Glutamatergic neuron (in vitro differentiated cells): ENCODE measurements around the gene HES6. TPM values are rescaled to one million over a fixed set of nuclear protein-coding genes. Genes with fewer than 3 reads are reported as not detected.

ENCODE experiments used
- DNase-seq: peaks from one replicate; pipeline ENCODE4 v3.0.0; 2022
- H3K27ac Mint-ChIP-seq: one replicate; pipeline ENCODE4 v1.8.0; 2020; ENCODE audit warnings: mild to moderate bottlenecking, mixed read lengths, inconsistent platforms; ENCODE audit not compliant: unreplicated experiment
- H3K27me3 Mint-ChIP-seq: one replicate; pipeline ENCODE4 v1.8.0; 2020; ENCODE audit warnings: mild to moderate bottlenecking, moderate library complexity, mixed read lengths, inconsistent platforms; ENCODE audit not compliant: unreplicated experiment
- H3K36me3 Mint-ChIP-seq: one replicate; pipeline ENCODE4 v1.8.0; 2020; ENCODE audit warnings: mild to moderate bottlenecking, mixed read lengths, inconsistent platforms; ENCODE audit not compliant: unreplicated experiment
- H3K4me1 Mint-ChIP-seq: one replicate; pipeline ENCODE4 v1.8.0; 2020; ENCODE audit warnings: mild to moderate bottlenecking, low read depth, mixed read lengths, inconsistent platforms; ENCODE audit not compliant: unreplicated experiment
- H3K4me3 Mint-ChIP-seq: one replicate; pipeline ENCODE4 v1.8.0; 2020; ENCODE audit warnings: mild to moderate bottlenecking, mixed read lengths, inconsistent platforms; ENCODE audit not compliant: unreplicated experiment
- H3K9me3 Mint-ChIP-seq: one replicate; pipeline ENCODE4 v1.8.0; 2020; ENCODE audit warnings: mild to moderate bottlenecking, moderate library complexity, mixed read lengths, inconsistent platforms; ENCODE audit not compliant: unreplicated experiment
- total RNA-seq: library from RNA; stranded (reverse); fragmentation: NEBNext Ultra II Directional; extraction: Animal tissue kit (Norgen Biotek cat#: 25700); gene quantifications from one replicate; pipeline ENCODE4 v1.2.1, GENCODE V29; 2021; ENCODE audit not compliant: unreplicated experiment
- TF ChIP-seq, protein P1 (sequence below): fragments of 200-600 bp; sonication (generic); IDR thresholded peaks from one replicate; pipeline ENCODE4 v1.5.0; 2021; ENCODE audit not compliant: partially characterized antibody, unreplicated experiment

HES6 gene
- total RNA-seq, 1 donor from 2014 or later: 665 TPM

DNA sequence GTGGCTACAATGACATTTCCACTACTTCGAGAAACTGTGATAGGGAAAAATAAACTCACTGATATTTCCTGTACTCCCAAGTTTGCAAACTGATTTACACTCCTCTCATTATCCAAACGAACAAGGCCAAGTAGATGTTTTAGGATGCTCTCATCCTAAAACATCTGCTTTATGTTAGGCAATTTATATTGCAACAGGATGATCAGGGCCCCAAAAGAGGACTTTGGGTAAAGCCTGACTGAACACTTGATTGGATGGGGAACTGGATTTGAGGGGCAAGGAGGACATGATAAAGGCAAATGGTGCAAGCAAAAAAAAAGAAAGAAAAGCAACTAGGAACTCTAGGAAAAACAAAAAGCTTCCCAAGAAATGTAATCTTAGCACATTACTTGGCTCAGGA lies 2.1 kb upstream of the HES6 start:
- Mint-ChIP-seq H3K4me3 (peak overlapping the region; percentile 81), H3K9me3 (peaks cover 22% of the 10 kb centered on the region), H3K4me1 (peaks cover 40% of the 10 kb centered on the region), H3K27ac (peak overlapping the region; percentile 98), H3K27me3 (peaks cover 25% of the 10 kb centered on the region), H3K36me3 (no peaks in the 10 kb centered on the region)
- DNase-seq: no peak
- TF ChIP-seq, protein P1, sequence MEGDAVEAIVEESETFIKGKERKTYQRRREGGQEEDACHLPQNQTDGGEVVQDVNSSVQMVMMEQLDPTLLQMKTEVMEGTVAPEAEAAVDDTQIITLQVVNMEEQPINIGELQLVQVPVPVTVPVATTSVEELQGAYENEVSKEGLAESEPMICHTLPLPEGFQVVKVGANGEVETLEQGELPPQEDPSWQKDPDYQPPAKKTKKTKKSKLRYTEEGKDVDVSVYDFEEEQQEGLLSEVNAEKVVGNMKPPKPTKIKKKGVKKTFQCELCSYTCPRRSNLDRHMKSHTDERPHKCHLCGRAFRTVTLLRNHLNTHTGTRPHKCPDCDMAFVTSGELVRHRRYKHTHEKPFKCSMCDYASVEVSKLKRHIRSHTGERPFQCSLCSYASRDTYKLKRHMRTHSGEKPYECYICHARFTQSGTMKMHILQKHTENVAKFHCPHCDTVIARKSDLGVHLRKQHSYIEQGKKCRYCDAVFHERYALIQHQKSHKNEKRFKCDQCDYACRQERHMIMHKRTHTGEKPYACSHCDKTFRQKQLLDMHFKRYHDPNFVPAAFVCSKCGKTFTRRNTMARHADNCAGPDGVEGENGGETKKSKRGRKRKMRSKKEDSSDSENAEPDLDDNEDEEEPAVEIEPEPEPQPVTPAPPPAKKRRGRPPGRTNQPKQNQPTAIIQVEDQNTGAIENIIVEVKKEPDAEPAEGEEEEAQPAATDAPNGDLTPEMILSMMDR: no peak

DNA sequence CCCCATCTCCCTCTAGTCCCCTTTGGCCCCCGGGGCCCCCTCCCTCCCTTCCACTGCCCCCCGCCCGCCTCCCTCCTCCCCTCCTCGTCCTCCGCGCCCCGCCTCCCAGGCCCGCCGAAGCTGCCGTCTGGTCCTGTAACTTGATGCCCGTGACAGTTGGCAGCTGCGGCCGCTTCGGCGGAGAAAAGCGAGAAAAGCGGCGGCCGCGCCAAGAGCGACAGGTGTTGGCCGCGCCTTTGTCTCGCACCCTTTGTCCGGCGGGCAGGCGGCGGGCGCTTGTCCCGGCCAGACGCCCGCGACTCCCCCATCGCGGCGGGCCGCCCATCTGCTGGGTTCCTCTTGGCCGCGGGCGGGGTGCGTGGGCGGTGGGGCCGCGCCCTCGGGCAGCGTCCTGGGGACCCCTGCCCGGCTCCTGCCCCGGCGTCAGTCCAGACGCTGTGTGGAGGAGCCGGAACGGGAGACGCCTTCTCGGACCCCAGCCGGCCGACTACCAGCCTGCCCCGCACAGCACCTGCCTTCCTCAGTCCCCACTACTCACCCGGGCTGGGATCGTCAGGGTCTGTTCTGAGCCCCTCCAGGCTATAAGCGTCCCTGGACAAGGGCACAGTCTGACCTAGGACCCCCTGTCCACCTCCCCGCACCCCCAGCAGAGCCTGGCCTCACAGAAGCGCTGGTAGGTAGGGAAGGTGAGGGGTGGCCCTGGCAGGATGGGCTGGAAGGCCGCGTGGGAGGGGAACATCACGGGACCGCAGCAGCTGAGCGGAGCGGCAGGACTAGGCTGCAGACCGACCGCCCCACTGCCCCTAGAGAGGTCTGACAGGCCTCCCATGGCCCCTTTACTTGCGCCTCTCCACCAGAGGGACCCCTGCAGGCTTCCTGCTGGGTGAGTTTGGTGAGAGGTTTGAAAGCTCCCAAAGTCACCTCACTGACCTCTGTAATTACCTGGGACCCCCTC lies 1.2 kb upstream of the HES6 start:
- DNase-seq: peak; percentile 94
- TF ChIP-seq, protein P1: no peak
- Mint-ChIP-seq H3K36me3 (peaks cover 3% of the 10 kb centered on the region), H3K9me3 (peaks cover 25% of the 10 kb centered on the region), H3K27me3 (peaks cover 23% of the 10 kb centered on the region), H3K4me3 (peak overlapping the region; percentile 81), H3K27ac (peak overlapping the region; percentile 99), H3K4me1 (peaks cover 40% of the 10 kb centered on the region)

DNA sequence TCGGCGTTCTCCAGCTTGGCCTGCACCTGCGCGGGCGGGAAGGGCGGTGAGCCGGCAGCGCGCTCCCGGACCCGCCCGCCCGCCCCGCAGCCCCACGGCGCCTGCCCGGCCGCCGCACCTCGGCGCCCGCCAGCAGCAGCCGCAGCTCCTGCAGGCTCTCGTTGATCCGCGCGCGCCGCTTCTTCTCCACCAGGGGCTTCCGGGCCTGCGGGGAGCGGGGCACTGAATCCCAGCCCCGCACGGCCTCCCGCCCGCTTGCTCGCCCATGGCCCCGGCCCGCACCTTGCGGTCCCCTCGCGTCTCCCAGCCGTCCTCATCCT lies 335 bp downstream of the HES6 start:
- TF ChIP-seq, protein P1: no peak
- H3K4me3 Mint-ChIP-seq: no peak overlapping the region
- peaks cover 42% of the 10 kb centered on the region for H3K4me1 Mint-ChIP-seq
- H3K36me3 Mint-ChIP-seq: peaks cover 10% of the 10 kb centered on the region
- peaks cover 26% of the 10 kb centered on the region for H3K27me3 Mint-ChIP-seq
- no peak overlapping the region for H3K27ac Mint-ChIP-seq
- peaks cover 29% of the 10 kb centered on the region for H3K9me3 Mint-ChIP-seq
- DNase-seq: no peak

DNA sequence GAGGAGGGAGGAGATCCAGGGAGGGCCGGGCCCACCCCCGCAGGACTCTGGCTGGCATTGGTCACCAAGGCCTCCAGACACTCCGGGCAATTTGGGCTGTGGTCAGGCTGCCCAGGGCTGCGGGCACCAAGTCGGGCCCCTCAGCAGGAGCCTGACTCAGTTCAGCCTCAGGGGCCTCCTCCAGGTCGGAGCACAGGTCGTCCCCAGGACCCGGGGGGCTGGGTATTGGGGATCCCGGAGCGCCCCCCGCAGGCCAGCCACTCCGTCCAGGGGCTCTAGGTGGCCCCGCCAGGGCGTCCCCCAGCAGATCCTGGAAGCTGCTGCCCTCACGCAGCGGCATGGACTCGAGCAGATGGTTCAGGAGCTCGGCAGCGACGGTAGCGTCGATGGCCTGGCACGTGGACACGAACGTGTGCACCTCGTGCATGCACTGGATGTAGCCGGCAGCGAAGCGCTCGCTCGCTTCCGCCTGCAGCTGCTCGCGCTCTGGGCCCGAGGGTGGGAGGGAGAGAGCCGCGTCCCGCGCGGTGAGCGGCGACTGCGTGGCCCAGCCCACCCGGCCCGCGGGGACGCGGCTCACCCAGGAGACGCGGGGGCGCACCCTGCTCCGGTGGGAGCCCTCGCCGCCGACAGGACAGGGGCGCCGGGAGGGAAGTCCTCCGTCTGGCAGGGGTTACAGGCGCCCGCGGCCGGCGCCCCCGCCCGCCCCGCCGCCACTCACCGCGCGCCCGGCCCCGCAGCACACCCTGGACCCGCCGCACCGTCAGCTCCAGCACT lies 884 bp downstream of the HES6 start:
- TF ChIP-seq, protein P1: peak; percentile 9
- peaks cover 26% of the 10 kb centered on the region for H3K27me3 Mint-ChIP-seq
- peaks cover 37% of the 10 kb centered on the region for H3K4me1 Mint-ChIP-seq
- H3K27ac Mint-ChIP-seq: peak overlapping the region; percentile 82
- H3K9me3 Mint-ChIP-seq: peaks cover 26% of the 10 kb centered on the region
- H3K36me3 Mint-ChIP-seq: peaks cover 10% of the 10 kb centered on the region
- DNase-seq: peak; percentile 65
- H3K4me3 Mint-ChIP-seq: peak overlapping the region; percentile 92

DNA sequence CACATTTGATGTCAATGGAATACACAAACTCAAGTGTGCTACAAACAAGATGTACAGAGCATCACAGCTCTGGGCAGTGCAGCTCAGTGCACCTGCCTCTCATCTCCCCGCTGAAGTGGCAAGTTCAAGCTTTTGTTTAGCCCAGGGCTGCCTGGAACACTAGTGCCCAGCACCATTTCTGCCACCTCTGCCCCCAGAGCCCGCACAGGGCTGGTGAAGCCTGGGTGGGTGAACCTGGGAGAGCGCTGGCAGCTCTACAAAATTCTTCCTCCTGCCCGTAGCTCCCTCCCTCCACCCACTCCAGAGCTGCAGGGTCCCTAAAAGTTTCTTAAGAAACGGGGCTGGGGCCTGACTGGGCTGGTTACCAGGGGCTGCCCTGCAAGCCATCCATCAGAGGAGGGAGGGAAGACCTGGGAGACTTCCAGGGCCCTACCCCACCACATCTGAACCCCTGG lies 1.5 kb downstream of the HES6 start:
- TF ChIP-seq, protein P1: no peak
- Mint-ChIP-seq H3K36me3 (peaks cover 10% of the 10 kb centered on the region), H3K27ac (peak overlapping the region; percentile 90), H3K4me3 (peak overlapping the region; percentile 92), H3K9me3 (peaks cover 25% of the 10 kb centered on the region), H3K4me1 (peaks cover 32% of the 10 kb centered on the region), H3K27me3 (peaks cover 26% of the 10 kb centered on the region)
- DNase-seq: no peak
